Measurements from ENCODE around the gene ADAM12.

DNA sequence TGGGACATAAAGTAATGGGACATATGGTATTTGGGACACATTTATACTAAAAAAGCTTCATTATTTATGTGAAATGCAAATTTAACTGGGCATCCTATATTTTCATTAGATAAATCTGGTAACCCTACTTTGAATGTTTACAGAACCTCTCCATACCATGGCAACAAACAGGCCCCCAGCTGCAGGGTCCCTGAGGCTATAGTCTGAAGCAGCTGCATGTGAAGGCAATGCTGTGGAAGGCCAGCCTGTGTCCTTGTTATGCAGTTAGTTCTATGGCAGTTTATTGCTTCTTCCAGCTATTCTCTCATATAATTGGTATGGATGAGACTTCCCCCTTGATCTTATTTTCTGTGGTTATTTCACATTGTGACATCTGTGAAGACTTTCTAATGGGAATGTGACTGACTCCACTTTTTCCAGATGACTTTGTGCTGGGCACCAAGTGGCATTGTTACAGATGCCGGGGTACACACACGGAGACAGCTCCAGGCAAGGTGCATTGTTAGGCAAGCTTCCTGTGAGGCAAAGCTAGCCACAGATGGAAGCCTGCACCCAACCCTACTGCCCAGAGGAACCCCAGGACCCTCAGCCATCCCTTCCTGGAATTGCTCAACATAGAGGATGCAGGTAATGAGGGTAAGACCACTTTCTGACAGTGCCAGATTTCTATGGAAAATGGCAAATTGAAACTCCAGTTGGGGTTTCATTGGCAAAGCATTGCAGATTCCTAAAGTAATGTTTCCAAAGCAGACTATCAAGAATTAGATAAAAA is 49.5 kb upstream of the ADAM12 start:
- no peak for TF ChIP-seq RAD21 (IDR thresholded peaks at IDR 0.05; ENCODE audit: low read depth)
- no peak for TF ChIP-seq EP300 (IDR thresholded peaks at IDR 0.05; ENCODE audit: borderline replicate concordance)
